Omental fat pad (tissue), 4 donors: ENCODE data around the gene LITAF. TPM values are rescaled to one million over a fixed set of nuclear protein-coding genes. Genes with fewer than 3 reads are reported as not detected.
"Not testable (repeated sequence)": the region's sequence is repeated elsewhere in the genome, so short reads cannot be mapped to it uniquely, and the experiment has no call there.

Source experiments
- ATAC-seq: fragments of 150-250 bp; one replicate; pipeline ENCODE4 v1.9.1; 2016; ENCODE audit warnings: mild to moderate bottlenecking, moderate library complexity; ENCODE audit not compliant: low FRiP score
- DNase-seq: peaks from one replicate; pipeline ENCODE4 v3.0.0-alpha.2; 2019; ENCODE audit warnings: low spot score
- total RNA-seq, 4 donors: library from RNA; depleted of rRNA; stranded (reverse); fragments of >200 nt; gene quantifications; one replicate each; pipeline ENCODE4 v1.1.0, GENCODE V29; 2016
- TF ChIP-seq, protein P1 (sequence below), 3 donors: fragments of 450-650 bp; IDR thresholded peaks; one replicate each; pipeline ENCODE4 v1.5.1; 2016 to 2017; ENCODE audit warnings: antibody characterized with exemption in 3 of 3, mild to moderate bottlenecking in 3 of 3, moderate library complexity in 2 of 3

The LITAF gene
- total RNA-seq, 4 donors from 2014 or later = 69.8 to 196 (median 103) TPM

DNA sequence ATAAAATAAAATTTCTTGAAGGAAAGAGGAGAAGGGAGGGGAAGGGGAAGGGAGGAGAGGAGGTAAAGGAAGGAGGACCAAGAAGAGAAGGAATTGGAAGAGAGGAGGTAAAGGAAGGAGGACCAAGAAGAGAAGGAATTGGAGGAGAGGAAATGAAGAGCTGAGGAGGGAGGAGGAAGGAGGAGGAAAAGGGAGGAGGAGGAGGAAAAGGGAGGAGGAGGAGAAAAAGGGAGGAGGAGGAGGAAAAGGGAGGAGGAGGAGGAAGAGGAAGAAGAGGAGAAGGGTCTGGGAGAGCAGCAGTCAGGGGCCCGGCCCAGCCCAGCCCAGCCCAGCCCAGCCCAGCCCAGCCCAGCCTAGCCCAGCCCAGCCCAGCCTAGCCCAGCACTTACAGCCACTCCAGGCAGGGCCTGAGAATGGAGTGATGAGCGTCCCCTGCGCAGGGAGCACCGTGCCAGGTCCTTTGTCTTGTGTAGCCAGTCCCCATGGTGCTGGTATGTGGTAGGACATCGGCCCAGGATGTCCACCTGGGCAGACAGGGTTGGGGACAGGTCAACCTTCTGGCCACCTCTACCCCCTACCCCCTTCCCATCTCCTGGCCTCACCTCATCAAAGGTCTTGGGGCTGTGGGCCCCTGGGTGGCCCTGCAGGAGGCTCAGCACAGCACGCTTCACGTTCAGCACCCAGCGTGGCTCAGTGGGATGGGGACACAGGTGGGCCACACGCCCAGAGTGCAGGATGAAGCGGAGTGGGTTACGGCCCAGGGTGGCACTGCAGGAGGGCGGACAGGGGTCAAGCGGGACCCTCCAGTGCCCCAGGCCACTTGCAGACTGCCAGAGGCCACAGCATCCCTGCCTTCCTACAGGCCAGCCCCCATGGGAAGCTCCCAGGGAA lies 70.9 kb downstream of the LITAF start:
- DNase-seq (no peak), ATAC-seq (no peak)
- TF ChIP-seq, protein P1, sequence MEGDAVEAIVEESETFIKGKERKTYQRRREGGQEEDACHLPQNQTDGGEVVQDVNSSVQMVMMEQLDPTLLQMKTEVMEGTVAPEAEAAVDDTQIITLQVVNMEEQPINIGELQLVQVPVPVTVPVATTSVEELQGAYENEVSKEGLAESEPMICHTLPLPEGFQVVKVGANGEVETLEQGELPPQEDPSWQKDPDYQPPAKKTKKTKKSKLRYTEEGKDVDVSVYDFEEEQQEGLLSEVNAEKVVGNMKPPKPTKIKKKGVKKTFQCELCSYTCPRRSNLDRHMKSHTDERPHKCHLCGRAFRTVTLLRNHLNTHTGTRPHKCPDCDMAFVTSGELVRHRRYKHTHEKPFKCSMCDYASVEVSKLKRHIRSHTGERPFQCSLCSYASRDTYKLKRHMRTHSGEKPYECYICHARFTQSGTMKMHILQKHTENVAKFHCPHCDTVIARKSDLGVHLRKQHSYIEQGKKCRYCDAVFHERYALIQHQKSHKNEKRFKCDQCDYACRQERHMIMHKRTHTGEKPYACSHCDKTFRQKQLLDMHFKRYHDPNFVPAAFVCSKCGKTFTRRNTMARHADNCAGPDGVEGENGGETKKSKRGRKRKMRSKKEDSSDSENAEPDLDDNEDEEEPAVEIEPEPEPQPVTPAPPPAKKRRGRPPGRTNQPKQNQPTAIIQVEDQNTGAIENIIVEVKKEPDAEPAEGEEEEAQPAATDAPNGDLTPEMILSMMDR (IDR thresholded peaks at IDR 0.05) = no peak

DNA sequence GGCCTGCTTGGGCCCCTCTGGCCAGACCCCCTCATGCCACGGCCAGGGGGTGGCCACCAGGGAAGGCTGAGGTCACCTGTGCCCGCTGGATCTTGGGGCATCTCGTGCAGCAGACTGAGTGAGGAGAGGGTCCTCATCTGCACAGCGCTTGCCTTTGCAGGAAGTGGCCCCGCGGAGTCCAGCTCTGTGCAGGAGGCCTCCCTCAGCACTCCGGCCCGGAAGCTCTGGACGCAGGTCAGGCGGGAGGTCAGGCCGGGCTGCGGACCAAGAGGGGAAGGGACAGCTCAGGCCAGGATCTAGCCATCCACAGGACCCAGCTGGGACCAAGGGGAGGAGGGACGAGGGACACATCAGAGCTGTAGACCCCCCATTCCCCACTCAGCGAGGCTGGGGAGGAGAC lies 72.4 kb downstream of the LITAF start:
- DNase-seq (no peak), ATAC-seq (no peak)
- TF ChIP-seq, protein P1 (IDR thresholded peaks at IDR 0.05) = no peak

DNA sequence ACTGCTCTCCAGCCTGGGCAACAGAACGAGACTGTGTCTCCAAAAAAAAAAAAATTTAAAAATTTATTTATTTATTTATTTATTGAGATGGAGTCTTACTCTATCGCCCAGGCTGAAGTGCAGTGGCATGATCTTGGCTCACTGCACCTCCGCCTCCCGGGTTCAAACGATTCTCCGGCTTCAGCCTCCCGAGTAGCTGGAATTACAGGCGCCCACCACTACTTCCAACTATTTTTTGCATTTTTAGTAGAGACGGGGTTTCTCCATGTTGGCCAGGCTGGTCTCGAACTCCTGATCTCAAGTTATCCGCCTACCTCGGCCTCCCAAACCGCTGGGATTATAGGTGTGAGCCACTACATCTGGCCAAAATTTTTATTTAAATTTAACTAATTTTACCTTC lies 73.4 kb downstream of the LITAF start:
- not testable (repeated sequence) for ATAC-seq, DNase-seq

DNA sequence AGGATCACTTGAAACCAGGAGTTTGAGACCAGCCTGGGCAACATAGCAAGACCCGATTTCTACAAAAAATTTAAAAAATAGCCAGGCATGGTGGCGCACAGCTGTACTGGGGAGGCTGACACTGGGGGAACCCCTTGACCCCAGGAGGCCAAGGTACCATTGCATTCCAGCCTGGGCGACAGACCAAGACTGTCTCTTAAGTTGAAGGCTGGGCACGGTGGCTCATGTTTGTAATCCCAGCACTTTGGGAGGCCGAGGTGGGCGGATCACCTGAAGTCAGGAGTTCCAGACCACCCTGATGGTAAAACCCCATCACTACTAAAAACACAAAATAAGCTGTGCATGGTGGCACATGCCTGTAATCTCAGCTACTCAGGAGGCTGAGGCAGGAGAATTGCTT lies 74.9 kb downstream of the LITAF start:
- DNase-seq = no peak
- TF ChIP-seq, protein P1 (IDR thresholded peaks at IDR 0.05) = no peak
- no peak for ATAC-seq

DNA sequence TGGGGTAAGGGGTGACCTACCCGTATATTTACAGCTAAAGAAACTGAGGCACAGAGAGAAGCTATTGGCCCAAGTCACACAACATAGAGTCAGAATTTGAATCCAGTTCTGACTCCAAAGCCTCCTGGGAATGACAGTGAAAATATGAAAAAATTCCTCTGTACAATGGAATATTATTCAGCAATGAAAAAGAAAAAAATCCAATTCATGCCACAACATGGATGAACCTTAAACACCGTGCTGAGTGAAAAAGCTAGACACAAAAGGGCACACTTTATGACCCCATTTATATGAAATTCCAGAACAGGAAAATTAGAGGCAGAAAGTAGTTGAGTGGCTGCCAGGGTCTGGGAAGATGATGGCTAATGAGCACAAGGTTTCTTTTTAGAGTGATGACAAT lies 75.4 kb downstream of the LITAF start:
- TF ChIP-seq, protein P1 (IDR thresholded peaks at IDR 0.05) = no peak
- ATAC-seq = no peak
- no peak for DNase-seq

DNA sequence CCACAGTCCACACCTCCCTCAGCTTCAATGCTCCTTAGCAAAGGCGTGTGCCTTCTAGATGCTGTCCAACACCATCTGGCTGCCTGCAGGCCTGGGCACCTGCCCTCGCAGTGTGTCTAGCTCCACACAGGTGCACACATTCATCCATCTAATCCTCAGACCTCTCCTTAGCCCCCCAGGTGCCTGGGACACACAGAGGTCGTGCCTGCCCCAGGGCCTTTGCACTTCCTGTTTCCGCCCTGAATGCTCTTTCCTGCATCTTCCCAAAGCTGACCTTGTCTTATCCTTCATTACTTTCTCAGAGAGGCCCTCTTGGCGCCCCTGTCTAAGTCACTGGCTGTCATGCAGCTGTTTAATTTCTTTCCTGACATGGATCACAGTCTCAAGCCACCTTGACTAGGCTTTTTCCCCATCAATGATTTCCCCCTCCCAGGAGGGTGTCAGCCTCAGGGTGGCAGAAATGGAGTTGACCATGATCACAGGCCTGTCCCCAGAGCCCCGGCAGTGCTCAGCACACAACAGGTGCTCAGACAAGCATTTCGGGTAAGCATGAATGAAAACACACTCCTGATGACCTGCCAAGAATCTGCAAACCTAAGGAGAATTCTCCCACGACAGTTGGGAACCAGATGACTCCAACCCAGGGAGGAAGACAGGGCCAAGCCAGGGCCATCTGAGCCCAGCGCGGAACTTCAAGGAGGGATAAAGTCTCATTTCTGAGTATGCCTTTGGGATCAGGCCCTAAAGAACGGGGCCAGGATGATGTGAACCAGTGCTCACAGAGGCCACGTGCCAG lies 76.3 kb downstream of the LITAF start:
- TF ChIP-seq, protein P1 (IDR thresholded peaks at IDR 0.05) = no peak
- DNase-seq (no peak), ATAC-seq (no peak)

DNA sequence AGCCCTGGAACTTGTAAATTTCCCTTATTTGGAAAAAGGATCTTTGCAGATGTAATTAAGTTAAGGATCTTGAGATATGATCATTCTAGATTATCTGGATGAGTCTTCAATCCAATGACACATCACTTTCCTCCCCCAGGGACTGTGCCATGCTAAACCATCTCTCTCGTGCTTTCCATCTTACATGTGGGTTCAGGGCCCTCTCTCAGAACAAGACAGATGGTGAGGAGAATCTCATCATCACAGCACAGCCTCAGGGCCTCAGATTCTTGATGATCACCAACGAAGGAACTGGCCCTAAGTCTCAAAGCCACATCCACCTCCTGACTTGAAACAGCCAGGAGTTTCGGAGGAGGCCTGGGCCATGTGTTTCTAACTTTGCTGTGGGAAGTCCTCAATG lies 78.7 kb downstream of the LITAF start:
- no peak for ATAC-seq
- TF ChIP-seq, protein P1 (IDR thresholded peaks at IDR 0.05) = no peak
- DNase-seq = no peak
